Esophagus squamous epithelium (tissue), 5 donors: ENCODE results near the gene GYS1. TPM values are rescaled to one million over a fixed set of nuclear protein-coding genes. Genes with fewer than 3 reads are reported as not detected.

ENCODE experiments used
- DNase-seq: peaks from one replicate; lab custom pipeline; 2025; lab: John Stamatoyannopoulos, UW
- H3K27ac ChIP-seq, 4 donors: fragments of 200-600 bp; sonication (generic); one replicate each; pipeline ENCODE4 v1.5.1; 2016 to 2019; ENCODE audit warnings: mild to moderate bottlenecking in 1 of 4
- H3K27me3 ChIP-seq, 4 donors: fragments of 200-600 bp; sonication (generic); 1 replicate in 3 of 4; 2 replicates in 1 of 4; pipeline versions ENCODE4 v1.5.1 to v1.6.0; 2017 to 2021; ENCODE audit warnings: antibody characterized with exemption in 1 of 4
- H3K36me3 ChIP-seq, 3 donors: fragments of 200-600 bp; sonication (generic); one replicate each; pipeline ENCODE4 v1.5.1; 2016 to 2019
- H3K4me1 ChIP-seq, 3 donors: fragments of 200-600 bp; sonication (generic); one replicate each; pipeline ENCODE4 v1.5.1; 2017 to 2019
- H3K4me3 ChIP-seq, 4 donors: fragments of 200-600 bp; sonication (generic); 1 replicate in 3 of 4; 2 replicates in 1 of 4; pipeline ENCODE4 v1.5.1; 2016 to 2019; ENCODE audit warnings: mild to moderate bottlenecking in 2 of 4, moderate library complexity in 1 of 4
- H3K9me3 ChIP-seq, 3 donors: fragments of 200-600 bp; sonication (generic); one replicate each; pipeline ENCODE4 v1.5.1; 2016 to 2019
- CTCF ChIP-seq, 6 experiments: fragments of 450-650 bp in 4 of 6; fragments of 200-600 bp in 2 of 6; sonication (generic) in 2 of 6; IDR thresholded peaks; one replicate each; pipeline ENCODE4 v1.5.1; 2016 to 2019; ENCODE audit warnings: antibody characterized with exemption in 6 of 6, mild to moderate bottlenecking in 4 of 6, moderate library complexity in 4 of 6
- POLR2A ChIP-seq, 4 donors: fragments of 450-650 bp; IDR thresholded peaks; one replicate each; pipeline ENCODE4 v1.6.1; 2017; ENCODE audit warnings: antibody characterized with exemption in 4 of 4, mild to moderate bottlenecking in 4 of 4, moderate library complexity in 3 of 4
- WGBS, 2 donors: methylation state at CpG; one replicate each; pipeline ENCODE4 v1.1.5; 2018; 5-methylcytosine and 5-hydroxymethylcytosine counted together
- intact Hi-C: fragments of 100-400 bp; cut with DNase I; formaldehyde crosslinking; loops from one replicate; pipeline ENCODE4 v1.15.0; 2022
- total RNA-seq, 4 donors: library from RNA; depleted of rRNA; stranded (reverse); fragments of >200 nt; gene quantifications; one replicate each; pipeline ENCODE4 v1.1.0, GENCODE V29; 2016
- donor health status: DM: yes; HTN: yes; CAD: no.

The GYS1 gene
- total RNA-seq, 4 donors from 2014 or later: 30.6 to 47.6 (median 39.5) TPM

DNA sequence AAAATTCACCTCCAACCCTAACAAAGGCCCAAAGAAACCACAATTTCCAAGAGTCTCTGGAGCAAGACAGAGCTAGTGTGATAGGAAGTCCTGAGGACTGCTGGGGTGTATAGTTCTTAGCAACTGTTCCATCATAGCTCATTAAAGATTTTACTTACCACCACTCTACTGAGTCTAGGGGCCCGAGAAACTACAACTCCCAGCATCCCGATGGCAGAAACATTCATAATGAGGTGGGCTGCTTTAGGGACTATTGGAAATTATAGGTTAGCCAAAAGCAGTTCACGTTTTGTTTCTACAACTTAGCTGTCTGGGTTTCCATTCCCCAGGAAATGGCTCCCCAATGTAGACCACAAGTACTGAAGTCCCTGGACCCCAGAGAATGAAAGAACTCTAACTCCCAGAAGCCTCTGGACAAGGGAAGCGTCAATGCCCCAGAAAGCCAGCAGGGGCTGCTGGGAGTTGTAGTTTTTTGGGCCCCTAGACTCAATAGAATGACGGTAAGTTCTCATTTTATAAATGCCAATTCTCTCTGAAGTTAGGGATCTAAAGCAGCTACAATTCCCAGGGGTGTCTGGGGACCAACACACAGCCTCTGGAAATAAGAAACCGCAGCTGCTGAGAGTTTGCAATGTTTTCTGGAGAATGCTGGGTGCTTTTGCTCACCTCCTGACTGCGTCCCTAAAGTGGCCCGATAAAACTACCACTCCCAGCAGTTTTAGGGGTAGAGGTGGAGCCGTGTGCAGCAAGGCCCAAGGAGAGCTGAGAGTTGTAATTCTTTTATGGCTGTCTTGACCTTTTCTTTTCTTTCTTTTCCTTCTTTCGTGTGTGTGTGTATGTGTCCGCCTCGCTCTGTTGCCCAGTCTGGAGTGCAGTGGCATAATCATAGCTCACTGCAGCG, 16.9 kb downstream of the GYS1 start:
- H3K4me3 ChIP-seq: no peak overlapping the region
- no peak for DNase-seq
- H3K4me1 ChIP-seq: peaks cover 0 to 18% (median 16%) of the 10 kb centered on the region in 3 donors
- TF ChIP-seq POLR2A (IDR thresholded peaks at IDR 0.05) (no peak), CTCF (IDR thresholded peaks at IDR 0.05) (peak in 2 of 6 experiments; percentile 24 to 34)
- H3K27ac ChIP-seq: no peak overlapping the region
- intact Hi-C loops: loop anchor here (10.0 kb wide), 1 partner anchor 111 kb away; the partner anchor contains the start of gene PLEKHA4
- WGBS, 2 donors: 87 to 91% methylated on average over 12 to 13 of the region's 13 CpGs
- no peaks in the 10 kb centered on the region for H3K9me3 ChIP-seq
- H3K36me3 ChIP-seq: peaks cover 0 to 77% (median 15%) of the 10 kb centered on the region in 3 donors
- no peaks in the 10 kb centered on the region for H3K27me3 ChIP-seq

DNA sequence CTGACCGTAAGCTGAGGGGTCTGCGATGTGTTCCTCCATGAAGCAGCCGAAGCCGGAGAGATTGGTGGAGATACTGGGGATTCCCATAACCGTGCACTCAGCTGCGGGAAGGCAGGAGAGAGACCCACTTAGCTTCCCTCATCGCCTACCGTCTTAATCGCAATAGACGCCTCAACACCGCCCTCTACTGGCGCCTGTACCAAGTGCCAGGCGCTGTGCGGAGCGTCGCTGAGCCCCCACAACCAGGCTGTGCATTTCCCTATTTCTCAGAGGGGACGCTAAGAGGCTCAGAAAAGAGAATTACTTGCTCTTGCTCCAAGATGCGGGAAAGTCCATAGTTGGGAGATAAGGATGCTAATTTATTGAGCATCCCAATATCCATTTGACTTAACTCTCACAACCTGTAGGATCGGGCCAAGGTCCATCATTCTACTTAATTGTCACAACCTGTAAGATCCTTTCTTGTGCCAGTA, 22.1 kb downstream of the GYS1 start:
- WGBS, 2 donors: 31 to 37% methylated on average over 3 to 8 of the region's 19 CpGs
- Histone ChIP-seq H3K4me3 (no peak overlapping the region), H3K36me3 (peaks cover 22 to 93% (median 35%) of the 10 kb centered on the region in 3 donors), H3K4me1 (peaks cover 14 to 41% (median 22%) of the 10 kb centered on the region in 3 donors), H3K27me3 (no peaks in the 10 kb centered on the region), H3K9me3 (no peaks in the 10 kb centered on the region), H3K27ac (no peak overlapping the region)
- intact Hi-C loops: loop anchor here (10.0 kb wide), 1 partner anchor 106 kb away; the partner anchor contains the start of gene PLEKHA4
- no peak for DNase-seq
- TF ChIP-seq CTCF (IDR thresholded peaks at IDR 0.05) (peak; percentile 76 to 90 (median 87)), POLR2A (IDR thresholded peaks at IDR 0.05) (no peak)

- 84 to 86% methylated on average over 6 to 17 of the region's 23 CpGs for WGBS, 2 donors
- intact Hi-C loops: loop anchor here (10.0 kb wide), 1 partner anchor 105 kb away; the partner anchor contains the start of gene PLEKHA4
- no peaks in the 10 kb centered on the region for H3K9me3 ChIP-seq
- TF ChIP-seq CTCF (IDR thresholded peaks at IDR 0.05) (no peak), POLR2A (IDR thresholded peaks at IDR 0.05) (no peak)
- DNase-seq: no peak
- H3K36me3 ChIP-seq: peaks cover 22 to 90% (median 35%) of the 10 kb centered on the region in 3 donors
- peaks cover 14 to 44% (median 22%) of the 10 kb centered on the region in 3 donors for H3K4me1 ChIP-seq
- H3K27me3 ChIP-seq: no peaks in the 10 kb centered on the region
- H3K27ac ChIP-seq: no peak overlapping the region
- H3K4me3 ChIP-seq: no peak overlapping the region
Observed at GRCh38 chr19:48970139-48970766, 22.9 kb downstream of the GYS1 start.

GRCh38 chr19:48969276-48970138, 23.6 kb downstream of the GYS1 start:
- Histone ChIP-seq H3K4me1 (peaks cover 18 to 48% (median 25%) of the 10 kb centered on the region in 3 donors), H3K27me3 (no peaks in the 10 kb centered on the region), H3K27ac (no peak overlapping the region), H3K4me3 (no peak overlapping the region), H3K9me3 (no peaks in the 10 kb centered on the region), H3K36me3 (peaks cover 22 to 86% (median 34%) of the 10 kb centered on the region in 3 donors)
- 90 to 94% methylated on average over 21 to 27 of the region's 45 CpGs for WGBS, 2 donors
- no peak for TF ChIP-seq POLR2A (IDR thresholded peaks at IDR 0.05)
- no peak for TF ChIP-seq CTCF (IDR thresholded peaks at IDR 0.05)
- intact Hi-C loops: loop anchor here (10.0 kb wide), 1 partner anchor 105 kb away; the partner anchor contains the start of gene PLEKHA4
- no peak for DNase-seq
